Stromal cell of bone marrow (primary cell): ENCODE results near the gene MBD5.
A peak's percentile ranks its signal among the peaks of the same experiment; 100 is the strongest.

ENCODE experiments used
- DNase-seq: peaks from one replicate; pipeline ENCODE4 v3.0.0-alpha.2; 2012; ENCODE audit warnings: low read depth

Gene MBD5

GRCh38 chr2:148231858-148232257 lies 211.0 kb downstream of the MBD5 start:
- no peak for DNase-seq

- DNase-seq, result no peak
These were observed 213.3 kb downstream of the MBD5 start for GRCh38 chr2:148234143-148234542.

GRCh38 chr2:148237911-148238310 lies 217.0 kb downstream of the MBD5 start:
- DNase-seq, result no peak

- DNase-seq, result no peak
These were observed 217.7 kb downstream of the MBD5 start for GRCh38 chr2:148238561-148238960.

- DNase-seq, result no peak
These were observed 219.9 kb downstream of the MBD5 start for GRCh38 chr2:148240838-148241237.

GRCh38 chr2:148244593-148245292 lies 223.9 kb downstream of the MBD5 start:
- DNase-seq, result peak; percentile 55

GRCh38 chr2:148251993-148252392 lies 231.1 kb downstream of the MBD5 start:
- no peak for DNase-seq

GRCh38 chr2:148252646-148253045 lies 231.8 kb downstream of the MBD5 start:
- no peak for DNase-seq

GRCh38 chr2:148253685-148254084 lies 232.8 kb downstream of the MBD5 start:
- no peak for DNase-seq

- no peak for DNase-seq
These were observed 235.0 kb downstream of the MBD5 start for GRCh38 chr2:148255929-148256328.

GRCh38 chr2:148257276-148257675 lies 236.4 kb downstream of the MBD5 start:
- no peak for DNase-seq

- no peak for DNase-seq
These were observed 237.2 kb downstream of the MBD5 start for GRCh38 chr2:148258124-148258523.

- DNase-seq, result no peak
These were observed 238.8 kb downstream of the MBD5 start for GRCh38 chr2:148259674-148260073.

- no peak for DNase-seq
These were observed 243.0 kb downstream of the MBD5 start for GRCh38 chr2:148263890-148264289.

- no peak for DNase-seq
These were observed 252.3 kb downstream of the MBD5 start for GRCh38 chr2:148273158-148273691.

- no peak for DNase-seq
These were observed 258.3 kb downstream of the MBD5 start for GRCh38 chr2:148279216-148279615.

- no peak for DNase-seq
These were observed 261.3 kb downstream of the MBD5 start for GRCh38 chr2:148282201-148282600.

GRCh38 chr2:148292431-148292830 lies 271.5 kb downstream of the MBD5 start:
- DNase-seq, result no peak

GRCh38 chr2:148298196-148298595 lies 277.3 kb downstream of the MBD5 start:
- DNase-seq, result no peak

- DNase-seq, result no peak
These were observed 278.7 kb downstream of the MBD5 start for GRCh38 chr2:148299616-148300015.

GRCh38 chr2:148300544-148300943 lies 279.7 kb downstream of the MBD5 start:
- peak; percentile 36 for DNase-seq

GRCh38 chr2:148301362-148301761 lies 280.5 kb downstream of the MBD5 start:
- no peak for DNase-seq

- no peak for DNase-seq
These were observed 281.6 kb downstream of the MBD5 start for GRCh38 chr2:148302526-148302925.

GRCh38 chr2:148303161-148303560 lies 282.3 kb downstream of the MBD5 start:
- no peak for DNase-seq
